SK-N-MC (cell line): ENCODE measurements around the gene ZMIZ1.

ENCODE experiments used
- EZH2 ChIP-seq: fragments of 200-600 bp; sonication (generic); IDR thresholded peaks from one replicate; pipeline ENCODE4 v1.6.1; 2017; ENCODE audit warnings: antibody characterized with exemption
- FOXP2 ChIP-seq: optimal IDR thresholded peaks from 2 replicates; pipeline ENCODE3; 2011; ENCODE audit warnings: mild to moderate bottlenecking, moderate library complexity; ENCODE audit not compliant: insufficient read depth; ENCODE audit errors: extremely low read length, control extremely low read depth
- POLR2AphosphoS5 ChIP-seq: IDR thresholded peaks from 2 replicates; pipeline ENCODE4 v1.6.1; 2012; ENCODE audit warnings: mild to moderate bottlenecking, low read depth, low read length, borderline replicate concordance

DNA sequence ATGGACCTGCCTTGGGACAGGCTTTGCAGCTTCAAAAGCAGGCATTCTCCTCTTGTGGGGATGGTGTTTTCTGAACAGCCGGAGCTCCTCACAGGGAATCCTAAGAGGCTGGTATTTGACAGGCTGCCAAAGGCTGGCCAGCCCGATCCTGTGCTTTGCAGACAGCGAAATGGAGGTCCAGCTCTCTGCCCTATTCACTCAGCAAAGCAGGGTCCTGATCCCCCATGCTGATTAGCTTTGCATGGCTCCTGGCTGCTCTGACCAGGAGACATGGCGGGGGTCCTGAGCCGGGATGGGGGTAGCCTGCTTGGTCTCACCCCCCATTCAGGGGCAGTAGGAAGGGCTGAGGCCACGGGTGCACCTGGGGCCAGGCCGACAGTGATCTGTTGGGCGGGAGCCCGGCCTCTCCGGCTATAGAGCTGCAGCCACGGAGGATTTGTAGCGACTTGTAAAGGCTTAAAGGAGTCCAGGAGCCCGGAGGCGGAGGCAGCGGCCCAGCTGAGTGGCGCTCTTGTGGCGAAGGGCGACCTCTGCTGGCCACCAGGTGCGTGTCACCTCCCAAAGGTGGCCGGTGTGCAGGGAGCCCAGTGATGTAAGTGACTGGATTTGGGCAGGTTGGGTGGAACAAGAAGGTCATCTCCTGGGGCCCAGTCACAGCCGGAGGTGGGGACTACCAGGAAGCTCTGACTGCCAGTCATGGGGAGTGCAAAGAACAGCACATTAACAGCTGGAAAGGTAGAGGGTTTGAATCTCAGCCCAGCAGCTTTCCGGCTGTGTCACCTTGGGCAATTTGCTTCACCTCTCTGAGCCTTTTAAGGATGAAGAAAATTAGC is 126.5 kb downstream of the ZMIZ1 start:
- TF ChIP-seq POLR2AphosphoS5: no peak
- TF ChIP-seq EZH2: no peak
- TF ChIP-seq FOXP2: no peak
